ENCODE measurements around the gene CLEC16A.

- TF ChIP-seq POLR2A (IDR thresholded peaks at IDR 0.05) (no peak), CTCF (IDR thresholded peaks at IDR 0.05) (no peak)
Observed at GRCh38 chr16:11175787-11176341, 231.5 kb downstream of the CLEC16A start.

Data from thyroid gland (tissue), 4 donors.